DMS114 treated with DMSO at 0.1 percent for 48 hours (cell line): ENCODE results near the gene ARV1.
"Not testable (repeated sequence)": the region's sequence is repeated elsewhere in the genome, so short reads cannot be mapped to it uniquely, and the experiment has no call there.

Experiments used
- DNase-seq: peaks from one replicate; lab custom pipeline; 2025; ENCODE audit not compliant: unreplicated experiment; lab: John Stamatoyannopoulos, UW

The ARV1 gene

DNA sequence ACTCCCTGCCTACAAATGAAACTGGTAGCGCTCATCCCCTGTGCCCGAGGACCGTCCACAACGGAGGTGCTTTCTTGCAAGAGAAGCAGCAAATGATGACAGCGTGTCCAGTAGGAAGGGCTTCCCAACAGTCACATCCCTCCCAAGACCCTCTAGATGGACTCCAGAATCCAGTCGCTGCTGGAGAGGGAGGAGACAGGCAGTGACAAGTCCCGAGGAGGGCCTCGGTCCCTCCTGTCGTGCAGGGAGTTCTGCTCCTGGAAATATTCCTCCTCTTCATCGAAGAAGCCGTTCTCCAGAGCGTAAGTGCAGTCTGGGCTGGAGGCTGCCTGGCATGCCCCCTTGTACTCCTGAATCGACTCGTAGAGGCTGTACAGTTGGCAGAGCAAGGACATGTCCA, 40.8 kb downstream of the ARV1 start:
- DNase-seq = no peak

DNA sequence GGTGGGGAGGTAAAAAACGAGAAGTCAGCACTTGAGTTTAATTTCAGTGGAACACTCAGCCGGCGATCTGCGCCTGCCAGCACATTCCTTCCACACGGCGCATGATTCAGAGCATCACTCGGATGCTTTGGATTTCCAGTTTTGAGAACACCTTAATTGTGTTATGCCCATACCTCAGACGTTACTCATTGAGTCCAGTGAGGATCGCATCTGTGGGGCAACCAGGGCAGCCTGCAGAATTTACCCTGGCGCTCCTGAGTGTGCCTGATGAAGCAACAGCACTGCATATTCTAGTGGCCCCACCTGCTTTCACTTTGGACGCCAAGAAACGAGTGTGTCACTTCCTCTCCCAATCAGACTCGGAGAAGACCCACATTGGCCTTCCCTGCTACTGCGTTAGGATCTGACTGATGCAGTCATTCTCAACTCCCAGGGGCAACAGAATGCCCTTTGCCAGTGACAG, 41.3 kb downstream of the ARV1 start:
- DNase-seq = no peak

DNA sequence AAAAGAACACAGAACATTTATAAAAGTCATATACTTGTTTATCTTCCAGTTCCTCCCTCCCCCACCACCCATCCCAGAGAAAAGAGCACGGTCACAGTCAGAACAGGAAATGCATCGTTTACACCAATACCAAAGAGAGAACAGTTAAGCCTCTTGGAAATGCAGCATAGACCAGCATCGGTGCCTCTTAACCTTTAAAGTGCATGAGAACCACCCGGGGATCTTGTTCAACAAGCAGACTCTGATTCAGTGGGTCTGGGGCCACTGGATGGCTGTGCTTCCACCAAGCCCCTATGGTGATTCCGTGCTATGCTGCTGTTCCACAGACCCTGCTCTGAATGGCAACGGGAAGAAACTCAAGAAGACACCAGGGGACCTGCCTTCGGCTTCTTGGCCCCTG, 41.9 kb downstream of the ARV1 start:
- DNase-seq = no peak

DNA sequence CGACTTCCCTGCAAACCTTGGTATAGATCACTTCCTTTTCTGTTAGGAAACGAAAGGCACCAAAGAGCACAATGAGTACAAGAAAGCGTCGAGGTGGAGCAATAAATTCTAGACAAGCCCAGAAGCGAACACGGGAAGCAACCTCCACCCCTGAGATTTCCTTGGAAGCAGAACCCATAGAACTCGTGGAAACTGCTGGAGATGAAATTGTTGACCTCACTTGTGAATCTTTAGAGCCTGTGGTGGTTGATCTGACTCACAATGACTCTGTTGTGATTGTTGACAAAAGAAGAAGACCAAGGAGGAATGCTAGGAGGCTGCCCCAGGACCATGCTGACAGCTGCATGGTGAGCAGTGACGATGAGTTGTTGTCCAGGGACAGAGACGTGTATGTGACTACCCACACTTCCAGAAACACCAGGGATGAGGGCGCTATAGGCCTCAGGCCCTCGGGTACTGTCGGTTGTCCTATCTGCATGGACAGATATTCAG, 42.7 kb downstream of the ARV1 start:
- DNase-seq = no peak

DNA sequence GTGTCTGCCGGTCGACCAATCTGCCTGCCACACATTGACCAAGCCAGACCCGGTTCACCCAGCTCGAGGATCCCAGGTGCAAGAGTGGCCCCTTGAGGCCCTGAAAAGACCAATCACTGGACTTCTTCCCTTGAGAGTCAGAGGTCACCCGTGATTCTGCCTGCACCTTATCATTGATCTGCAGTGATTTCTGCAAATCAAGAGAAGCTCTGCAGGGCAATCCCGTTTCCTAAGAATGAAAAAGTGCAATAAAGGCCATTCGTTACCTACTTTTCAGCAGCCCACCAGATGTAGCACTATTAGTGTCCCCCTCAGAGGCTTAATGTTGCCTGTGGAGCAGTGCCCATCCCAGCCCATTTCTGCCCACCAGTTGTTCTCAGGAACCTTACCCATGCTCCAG, 43.6 kb downstream of the ARV1 start:
- not testable (repeated sequence) for DNase-seq

DNA sequence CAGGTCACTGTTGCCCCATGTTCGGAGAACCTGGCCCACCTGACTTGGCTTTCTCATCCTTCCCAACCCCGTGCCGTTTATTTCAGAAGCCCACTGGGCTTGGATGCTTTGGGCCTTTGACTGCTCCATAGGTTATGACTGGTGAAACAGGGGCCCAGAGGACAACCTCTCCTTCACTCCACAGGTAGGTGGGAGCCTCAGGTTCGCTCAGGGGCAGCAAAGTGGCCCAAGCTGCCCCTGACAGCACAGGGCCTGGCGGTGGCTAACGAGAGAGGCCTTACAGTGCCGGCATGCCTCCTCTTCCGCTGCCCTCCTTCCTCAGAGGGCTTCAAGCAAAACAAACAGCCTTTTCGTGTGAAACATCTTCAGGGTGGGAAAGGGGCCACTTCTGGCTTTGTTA, 44.3 kb downstream of the ARV1 start:
- DNase-seq = no peak

DNA sequence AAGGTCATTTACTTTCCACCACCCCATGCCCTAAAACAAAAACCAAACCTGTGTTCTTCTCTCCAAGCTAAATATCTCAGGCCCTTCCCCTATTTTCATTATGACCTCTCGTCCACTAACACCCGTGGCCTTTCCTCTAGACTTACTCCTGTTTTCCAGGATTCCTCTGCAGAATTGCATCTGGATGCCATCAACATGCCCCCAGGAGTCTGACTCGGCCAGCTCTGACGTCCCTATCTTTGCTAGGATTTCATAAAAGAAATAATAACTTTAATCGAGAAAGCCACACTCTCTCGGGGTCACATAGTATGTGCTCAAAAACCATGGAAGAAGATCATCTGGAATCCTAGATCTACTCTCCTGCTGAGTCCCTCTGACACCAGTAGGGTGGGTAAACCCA, 47.7 kb downstream of the ARV1 start:
- DNase-seq = no peak

DNA sequence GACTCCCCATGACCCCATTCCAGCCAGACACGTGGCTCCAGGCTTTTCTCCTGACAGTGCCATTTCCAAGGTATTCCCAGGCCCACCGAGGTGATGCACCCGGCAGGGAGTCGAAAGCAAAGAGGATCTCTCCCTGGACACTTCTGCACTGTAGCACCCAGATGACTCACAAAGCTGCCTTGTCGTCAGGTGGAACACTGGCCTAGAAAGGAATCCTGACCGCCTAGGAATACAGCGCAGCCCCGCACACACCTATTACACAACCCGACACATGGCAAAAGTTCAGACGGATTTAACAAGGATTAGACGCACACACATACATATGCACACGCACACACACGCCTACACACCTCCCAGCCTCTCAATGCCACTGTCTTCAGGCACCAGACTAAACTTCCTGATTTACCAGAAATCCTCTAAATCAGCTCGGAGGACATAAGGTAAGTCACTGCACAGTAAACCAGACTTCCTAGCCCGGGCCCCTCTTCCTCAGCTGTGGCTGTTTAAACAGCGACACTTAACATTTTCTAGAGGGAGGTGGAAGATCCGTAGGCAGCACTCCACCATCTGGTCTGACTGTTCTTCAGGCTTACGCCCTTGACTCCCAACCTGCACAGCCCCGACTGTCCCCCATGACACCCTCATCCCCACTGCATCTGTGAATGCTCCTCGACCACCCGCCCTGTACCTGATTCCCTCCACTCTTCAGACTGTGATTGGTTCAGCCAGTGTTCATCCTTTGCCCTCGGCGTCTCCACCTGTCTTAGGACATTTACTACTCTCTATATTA, 48.4 kb downstream of the ARV1 start:
- no peak for DNase-seq

DNA sequence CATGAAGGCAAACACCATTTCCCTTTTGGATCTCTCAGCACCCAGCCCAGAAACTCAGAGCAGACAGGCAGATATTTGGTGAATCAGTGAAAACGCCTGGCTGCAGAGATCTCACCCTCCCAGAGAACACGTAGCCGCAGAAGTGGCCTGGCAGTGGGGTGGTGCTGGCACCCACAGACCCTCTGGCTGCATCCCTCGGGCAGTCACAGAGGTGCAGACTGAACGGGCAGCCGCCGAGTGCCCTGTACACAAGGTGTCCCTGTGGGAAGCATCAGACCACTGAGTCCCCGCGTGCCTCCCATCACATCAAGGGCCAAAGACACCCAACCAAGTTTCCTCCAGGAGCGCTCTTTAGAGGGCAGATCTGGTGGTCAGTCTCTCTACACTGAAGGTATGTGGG, 49.1 kb downstream of the ARV1 start:
- DNase-seq = no peak

DNA sequence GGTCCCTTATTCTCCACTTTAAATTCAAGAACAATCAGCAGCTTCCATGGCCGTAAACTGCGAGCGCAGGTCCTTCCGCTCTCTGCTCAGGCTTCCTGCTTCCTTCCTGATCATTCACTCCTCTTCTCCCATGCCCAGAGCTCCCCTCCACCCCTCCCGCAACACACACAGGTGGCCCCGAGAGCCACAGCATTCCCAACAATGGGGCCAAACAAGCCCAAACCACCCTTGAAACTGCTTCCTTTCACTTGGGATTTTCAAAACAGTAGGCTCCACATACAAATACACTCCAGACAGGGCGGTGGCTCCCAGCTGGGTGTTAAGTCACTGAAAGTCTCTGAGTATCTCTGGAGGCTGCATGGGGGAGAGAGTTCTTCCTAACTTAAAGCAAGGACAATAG, 49.8 kb downstream of the ARV1 start:
- DNase-seq = no peak

DNA sequence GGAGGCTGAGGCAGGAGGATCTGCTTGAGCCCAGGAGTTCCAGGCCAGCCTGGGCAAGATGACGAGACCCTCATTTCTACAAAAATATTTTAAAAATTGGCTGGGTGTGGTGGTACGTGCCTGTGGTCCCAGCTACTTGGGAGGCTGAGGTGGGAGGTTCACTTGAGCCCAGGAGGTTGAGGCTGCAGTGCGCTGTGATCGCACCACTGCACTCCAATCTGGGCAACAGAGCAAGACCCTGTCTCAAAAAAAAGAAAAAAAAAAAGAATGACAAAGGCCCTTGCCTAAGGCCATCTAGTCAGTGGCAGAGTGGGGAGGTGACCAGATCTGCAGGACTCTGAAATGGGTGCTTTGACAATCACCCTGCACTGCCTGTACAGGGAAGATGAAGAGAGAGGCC, 50.4 kb downstream of the ARV1 start:
- DNase-seq = not testable (repeated sequence)

DNA sequence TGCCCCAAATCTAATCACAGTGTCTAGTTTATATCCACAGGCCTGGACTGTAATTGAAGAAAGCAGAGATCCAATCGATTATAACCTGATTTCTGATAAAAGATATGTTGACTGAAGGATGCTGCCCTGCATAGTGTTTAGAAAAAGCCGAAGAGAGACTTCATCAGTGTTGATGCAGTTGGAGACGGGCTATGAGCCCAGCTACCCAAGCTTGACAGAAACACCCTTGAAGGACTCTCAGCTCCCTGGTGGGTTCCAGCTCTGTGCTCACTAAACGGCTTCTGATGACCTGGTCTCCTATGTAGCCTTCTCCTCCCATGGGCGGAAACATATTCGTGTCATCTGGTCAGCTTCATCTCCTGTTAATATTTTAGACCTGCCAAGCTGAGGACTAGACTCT, 50.9 kb downstream of the ARV1 start:
- no peak for DNase-seq

DNA sequence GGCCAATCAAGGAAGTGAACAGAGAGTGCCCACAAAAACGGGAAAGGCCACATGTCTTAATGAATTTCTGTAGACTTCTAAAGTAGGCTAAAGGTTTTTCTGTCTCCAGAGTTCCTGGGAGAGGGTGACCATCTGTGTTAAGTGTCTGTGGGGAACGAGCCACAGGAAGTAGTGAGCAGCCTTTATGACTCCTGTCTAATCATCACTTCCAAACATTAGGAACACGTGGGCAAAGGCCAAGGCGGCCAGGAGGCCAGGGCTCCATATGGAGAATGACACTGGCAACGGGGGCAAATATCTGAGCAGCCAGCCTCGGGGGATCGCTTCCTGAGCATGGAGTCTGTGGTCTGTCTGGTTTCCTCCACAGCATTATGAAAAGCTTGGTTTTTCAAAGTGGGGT, 54.1 kb downstream of the ARV1 start:
- DNase-seq = no peak

DNA sequence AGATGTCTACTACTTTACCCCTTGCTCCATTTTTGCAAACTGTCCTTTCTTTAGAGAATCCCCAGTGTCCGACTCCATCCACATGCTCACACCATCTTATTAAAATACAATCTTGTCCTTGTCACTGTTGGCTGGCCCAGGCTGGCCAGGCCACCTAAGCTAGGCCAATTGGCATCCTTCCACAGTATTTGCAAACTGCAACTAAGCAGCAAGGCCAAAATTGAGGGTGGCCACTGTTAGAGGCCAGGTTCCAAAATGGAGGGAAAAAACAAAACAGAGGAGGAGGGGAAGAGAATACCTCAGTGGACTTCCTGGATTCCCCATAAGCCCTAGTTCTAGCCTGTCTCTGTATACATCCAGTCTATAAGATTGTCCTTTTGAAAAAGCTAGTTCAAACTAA, 56.9 kb downstream of the ARV1 start:
- no peak for DNase-seq

DNA sequence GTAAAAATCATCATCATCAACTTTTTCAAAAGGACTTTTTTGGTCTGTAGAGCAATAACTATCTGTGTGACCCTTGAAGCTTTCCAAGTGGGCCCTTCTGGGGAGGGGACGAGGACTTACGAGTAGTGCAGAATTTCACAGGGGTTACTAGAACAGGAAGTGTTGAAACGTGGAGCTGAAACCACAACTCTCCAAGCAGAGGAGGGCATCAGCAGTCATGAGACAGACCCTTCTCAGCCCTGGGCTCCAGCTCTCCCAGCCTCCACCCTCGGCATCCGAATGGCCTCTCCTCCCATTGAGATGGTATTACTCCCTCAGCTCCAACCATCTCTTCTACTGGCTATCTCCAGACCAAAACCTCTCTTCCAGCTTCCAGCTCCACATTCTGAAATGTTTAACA, 57.5 kb downstream of the ARV1 start:
- DNase-seq = no peak

DNA sequence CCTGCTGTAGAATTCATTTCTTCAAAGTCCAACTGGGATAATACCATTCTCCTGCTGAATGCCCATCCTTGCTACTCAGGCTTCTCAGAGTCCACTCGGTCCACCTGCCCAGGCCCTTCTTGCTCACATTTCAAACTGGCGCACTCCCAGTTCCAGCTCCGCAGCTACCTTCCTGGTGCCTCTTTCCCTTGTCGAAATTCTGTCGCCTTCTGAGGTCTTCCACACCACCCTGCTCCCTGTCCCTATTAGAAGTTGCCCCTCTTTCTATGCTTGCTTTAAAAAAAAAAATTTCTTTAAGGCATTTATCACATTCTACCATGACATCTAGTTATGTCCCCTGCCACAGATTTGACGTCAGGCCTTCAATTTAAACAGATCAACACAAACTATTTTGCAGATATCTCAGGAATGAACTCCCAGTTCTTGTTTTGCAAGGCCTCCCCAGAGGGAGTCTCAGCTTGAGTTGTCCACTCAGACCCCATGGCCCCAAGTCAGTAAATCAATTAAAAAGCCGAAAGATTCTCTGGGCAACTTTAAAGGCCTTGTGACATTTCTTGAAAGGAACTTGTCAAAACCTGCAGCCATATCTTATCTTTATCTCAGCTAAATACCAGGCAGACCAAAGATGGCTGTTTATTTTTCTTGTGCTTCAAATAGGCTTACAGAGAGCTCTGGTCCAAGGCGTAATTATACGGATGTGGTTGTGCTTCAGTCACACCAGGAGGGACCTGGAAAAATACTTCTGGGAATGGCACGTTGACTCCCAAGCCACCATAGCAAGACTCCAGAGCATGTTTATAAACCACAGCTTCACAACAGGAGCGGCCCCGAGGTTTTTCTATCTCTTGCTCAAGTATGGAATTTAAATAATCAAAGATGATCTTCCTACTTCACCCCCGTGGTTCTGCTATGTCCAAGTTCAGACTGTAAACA, 59.0 kb downstream of the ARV1 start:
- DNase-seq = no peak

DNA sequence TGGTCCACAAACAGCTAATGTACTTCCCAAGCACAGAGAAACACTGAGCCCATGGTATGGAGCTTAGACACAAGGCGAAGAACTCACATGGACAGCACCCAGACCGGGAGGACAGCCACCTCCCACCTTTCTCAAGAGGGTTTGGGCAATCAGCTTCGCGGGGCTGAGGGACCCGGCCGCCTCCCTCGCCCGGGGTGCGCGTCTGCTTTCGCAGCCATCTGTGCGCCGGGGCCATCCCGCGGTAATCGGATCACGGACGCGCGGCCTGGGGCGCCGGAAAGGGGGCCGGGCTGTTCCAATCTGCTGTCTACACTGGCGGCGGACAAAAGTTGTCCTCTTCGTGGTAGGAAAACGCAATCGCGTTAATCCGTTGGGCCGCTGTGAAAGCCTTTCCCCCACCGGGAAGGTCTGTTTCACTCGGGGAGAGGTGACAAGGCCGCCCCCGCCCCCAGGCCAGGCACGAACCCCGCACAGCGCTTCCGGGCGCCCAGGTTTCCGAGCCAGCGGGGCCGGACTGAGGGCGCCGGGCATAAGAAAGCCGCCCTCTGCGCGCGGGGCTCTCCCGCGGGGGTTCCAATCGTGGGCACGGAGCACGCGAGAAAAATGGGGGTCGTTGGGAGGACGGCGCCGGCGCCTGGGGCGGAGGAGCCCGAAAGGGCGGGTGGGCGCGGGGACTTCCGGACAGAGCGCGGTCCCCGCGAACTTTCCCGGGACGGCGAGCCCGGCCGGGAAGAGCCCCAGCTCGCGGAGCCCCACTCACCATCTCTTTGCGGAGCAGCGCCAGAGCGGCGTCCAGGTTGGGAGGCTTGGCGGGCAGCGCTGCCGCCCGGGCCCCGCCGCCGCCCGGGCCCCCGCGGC, 60.5 kb downstream of the ARV1 start:
- no peak for DNase-seq

DNA sequence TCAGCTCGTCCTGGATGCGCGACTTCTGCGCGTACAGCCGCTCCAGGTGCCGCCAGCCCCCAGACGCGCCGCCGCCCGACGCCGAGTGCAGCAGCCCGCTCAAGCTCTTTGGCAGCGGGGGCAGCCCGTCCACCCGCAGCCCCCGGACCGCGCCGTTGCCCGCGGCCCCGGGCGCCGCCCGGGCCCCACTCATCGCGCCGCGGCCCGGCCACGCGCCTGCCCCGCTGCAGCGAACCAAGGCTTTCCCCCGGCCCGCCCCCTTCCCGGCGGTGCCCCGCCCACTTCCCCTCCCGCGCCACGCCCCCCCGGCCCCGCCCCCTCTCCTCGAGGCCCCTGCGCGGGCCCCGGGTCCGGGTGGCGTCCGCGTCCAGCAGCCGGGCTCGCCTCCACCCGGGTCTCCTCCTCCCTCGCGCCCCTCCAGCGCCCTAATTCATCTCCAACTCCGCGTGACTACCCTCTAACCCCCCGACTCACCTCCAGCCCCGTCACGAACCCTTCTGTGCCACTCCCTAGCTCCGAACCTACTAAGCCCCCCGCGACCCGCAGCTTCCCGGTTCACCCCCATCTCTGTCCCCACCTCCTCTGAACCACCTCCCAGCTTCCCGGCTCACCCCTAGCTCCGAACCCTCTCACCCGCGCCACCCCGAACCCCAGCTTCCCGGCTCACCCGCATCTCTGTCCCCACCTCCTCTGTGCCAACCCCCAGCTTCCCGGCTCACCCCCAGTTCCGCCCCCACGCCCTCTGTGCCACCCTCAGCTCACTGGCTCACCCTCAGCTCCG, 61.3 kb downstream of the ARV1 start, which contains the start of gene FAM89A:
Gene FAM89A, minus strand, starts transcription at position 236 of the 781 bp plus-strand sequence. Its CDS starts 43 bp downstream, at position 193.
- DNase-seq = no peak

DNA sequence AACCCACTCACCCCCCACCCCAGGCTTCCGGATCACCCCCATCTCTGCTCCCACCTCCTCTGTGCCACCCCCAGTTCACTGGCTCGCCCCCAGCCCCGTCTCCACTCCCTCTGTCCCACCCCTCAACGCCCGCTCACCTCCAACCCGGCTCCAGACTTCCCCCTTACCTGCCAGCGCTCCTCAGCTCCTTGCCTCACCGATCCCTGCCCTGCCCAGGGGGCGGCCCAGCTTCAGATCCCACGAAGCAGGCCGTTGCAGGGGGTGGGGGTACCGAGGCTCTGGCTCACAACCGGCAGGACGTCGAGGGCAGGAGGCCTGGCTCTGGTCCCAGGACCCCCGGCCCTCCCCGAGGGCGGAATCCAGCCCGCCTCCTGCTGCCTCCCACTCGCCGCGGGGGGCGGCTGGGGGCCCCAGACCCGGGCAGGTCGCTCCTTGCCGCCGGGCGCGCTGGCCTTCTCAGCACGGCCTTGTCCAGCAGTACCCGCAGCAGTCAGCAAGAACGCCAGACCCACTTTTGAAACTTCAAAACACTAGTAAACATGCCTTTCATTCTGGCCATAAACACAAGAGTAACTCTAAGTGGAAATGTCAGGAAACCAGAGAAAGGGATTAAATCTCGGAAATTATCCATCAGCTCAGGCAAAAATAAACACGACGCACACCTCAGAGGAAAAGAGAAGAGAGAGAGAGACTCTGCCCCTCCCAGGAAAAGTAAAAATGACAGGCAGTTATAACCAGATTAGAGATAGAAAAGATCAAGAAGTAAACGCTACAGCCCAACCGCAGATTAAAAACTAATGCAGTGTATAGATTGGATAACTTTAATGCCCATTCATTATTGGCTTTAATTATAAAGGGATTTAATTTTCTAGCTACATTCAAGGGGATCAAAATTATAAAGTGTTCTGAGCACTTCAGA, 62.2 kb downstream of the ARV1 start:
- no peak for DNase-seq
